ENCODE results near the gene TUT4.
"Not testable (repeated sequence)": the region's sequence is repeated elsewhere in the genome, so short reads cannot be mapped to it uniquely, and the experiment has no call there.

Gene TUT4

GRCh38 chr1:52580283-52580682 is 27.4 kb upstream of the TUT4 start:
- Histone ChIP-seq H3K4me3 (ENCODE audit: low read depth, low read length, poor library complexity, severe bottlenecking) (no peak overlapping the region), H3K4me1 (ENCODE audit: insufficient read depth, low read length, severe bottlenecking) (no peaks in the 10 kb centered on the region), H4K20me1 (ENCODE audit: insufficient read depth, low read length) (no peaks in the 10 kb centered on the region), H3K9me2 (ENCODE audit: low read depth, low read length) (no peaks in the 10 kb centered on the region), H3K36me3 (ENCODE audit: insufficient read depth, low read length) (no peaks in the 10 kb centered on the region), H3K79me2 (ENCODE audit: insufficient read depth, low read length) (no peaks in the 10 kb centered on the region), H3K9me3 (ENCODE audit: low read length) (no peaks in the 10 kb centered on the region), H3F3A (ENCODE audit: insufficient read depth, low read length) (no peaks in the 10 kb centered on the region), H3K4me2 (ENCODE audit: low read length) (no peak overlapping the region), H3K27ac (ENCODE audit: low read depth, low read length, poor library complexity, severe bottlenecking) (no peak overlapping the region), H3K27me3 (ENCODE audit: insufficient read depth, low read length) (no peaks in the 10 kb centered on the region), H3K9ac (ENCODE audit: low read length) (no peak overlapping the region), H2AFZ (ENCODE audit: low read length) (no peak overlapping the region)
- TF ChIP-seq CTCF (IDR thresholded peaks at IDR 0.05; ENCODE audit: low read length) (no peak), EZH2 (IDR thresholded peaks at IDR 0.05; ENCODE audit: borderline replicate concordance, low read length) (no peak)

GRCh38 chr1:52579415-52579814 is 26.5 kb upstream of the TUT4 start:
- no peaks in the 10 kb centered on the region for H3K4me1 ChIP-seq (ENCODE audit: insufficient read depth, low read length, severe bottlenecking)
- H3K27me3 ChIP-seq (ENCODE audit: insufficient read depth, low read length) = no peaks in the 10 kb centered on the region
- H3K4me2 ChIP-seq (ENCODE audit: low read length) = no peak overlapping the region
- H3K4me3 ChIP-seq (ENCODE audit: low read depth, low read length, poor library complexity, severe bottlenecking) = no peak overlapping the region
- H4K20me1 ChIP-seq (ENCODE audit: insufficient read depth, low read length) = no peaks in the 10 kb centered on the region
- no peak overlapping the region for H2AFZ ChIP-seq (ENCODE audit: low read length)
- H3K9me2 ChIP-seq (ENCODE audit: low read depth, low read length) = no peaks in the 10 kb centered on the region
- H3K9ac ChIP-seq (ENCODE audit: low read length) = no peak overlapping the region
- H3K9me3 ChIP-seq (ENCODE audit: low read length) = no peaks in the 10 kb centered on the region
- no peak overlapping the region for H3K27ac ChIP-seq (ENCODE audit: low read depth, low read length, poor library complexity, severe bottlenecking)
- TF ChIP-seq EZH2 (IDR thresholded peaks at IDR 0.05; ENCODE audit: borderline replicate concordance, low read length) (no peak), CTCF (IDR thresholded peaks at IDR 0.05; ENCODE audit: low read length) (no peak)
- H3K79me2 ChIP-seq (ENCODE audit: insufficient read depth, low read length) = no peaks in the 10 kb centered on the region
- no peaks in the 10 kb centered on the region for H3K36me3 ChIP-seq (ENCODE audit: insufficient read depth, low read length)
- no peaks in the 10 kb centered on the region for H3F3A ChIP-seq (ENCODE audit: insufficient read depth, low read length)

GRCh38 chr1:52578066-52578465 is 25.2 kb upstream of the TUT4 start:
- not testable (repeated sequence) for H3K4me1 ChIP-seq (ENCODE audit: insufficient read depth, low read length, severe bottlenecking); H3K4me3 ChIP-seq (ENCODE audit: low read depth, low read length, poor library complexity, severe bottlenecking); H3K27me3 ChIP-seq (ENCODE audit: insufficient read depth, low read length); H3K79me2 ChIP-seq (ENCODE audit: insufficient read depth, low read length); H3K27ac ChIP-seq (ENCODE audit: low read depth, low read length, poor library complexity, severe bottlenecking); H3K9ac ChIP-seq (ENCODE audit: low read length); H2AFZ ChIP-seq (ENCODE audit: low read length); H4K20me1 ChIP-seq (ENCODE audit: insufficient read depth, low read length); H3K36me3 ChIP-seq (ENCODE audit: insufficient read depth, low read length); H3K9me3 ChIP-seq (ENCODE audit: low read length); H3K4me2 ChIP-seq (ENCODE audit: low read length); H3F3A ChIP-seq (ENCODE audit: insufficient read depth, low read length); H3K9me2 ChIP-seq (ENCODE audit: low read depth, low read length)

- no peaks in the 10 kb centered on the region for H3K4me1 ChIP-seq (ENCODE audit: insufficient read depth, low read length, severe bottlenecking)
- no peak for TF ChIP-seq EZH2 (IDR thresholded peaks at IDR 0.05; ENCODE audit: borderline replicate concordance, low read length)
- no peak for TF ChIP-seq CTCF (IDR thresholded peaks at IDR 0.05; ENCODE audit: low read length)
- H3K36me3 ChIP-seq (ENCODE audit: insufficient read depth, low read length) = no peaks in the 10 kb centered on the region
- H3K79me2 ChIP-seq (ENCODE audit: insufficient read depth, low read length) = no peaks in the 10 kb centered on the region
- H3F3A ChIP-seq (ENCODE audit: insufficient read depth, low read length) = no peaks in the 10 kb centered on the region
- no peaks in the 10 kb centered on the region for H3K9me3 ChIP-seq (ENCODE audit: low read length)
- no peak overlapping the region for H2AFZ ChIP-seq (ENCODE audit: low read length)
- H3K9me2 ChIP-seq (ENCODE audit: low read depth, low read length) = no peaks in the 10 kb centered on the region
- H4K20me1 ChIP-seq (ENCODE audit: insufficient read depth, low read length) = no peaks in the 10 kb centered on the region
- H3K9ac ChIP-seq (ENCODE audit: low read length) = no peak overlapping the region
- H3K4me3 ChIP-seq (ENCODE audit: low read depth, low read length, poor library complexity, severe bottlenecking) = no peak overlapping the region
- H3K27ac ChIP-seq (ENCODE audit: low read depth, low read length, poor library complexity, severe bottlenecking) = no peak overlapping the region
- H3K27me3 ChIP-seq (ENCODE audit: insufficient read depth, low read length) = no peaks in the 10 kb centered on the region
- no peak overlapping the region for H3K4me2 ChIP-seq (ENCODE audit: low read length)
These were observed 23.2 kb upstream of the TUT4 start for GRCh38 chr1:52576074-52576473.
